Measurements from ENCODE around the gene CDV3.
A peak's percentile ranks its signal among the peaks of the same experiment; 100 is the strongest.

CDV3 gene

DNA sequence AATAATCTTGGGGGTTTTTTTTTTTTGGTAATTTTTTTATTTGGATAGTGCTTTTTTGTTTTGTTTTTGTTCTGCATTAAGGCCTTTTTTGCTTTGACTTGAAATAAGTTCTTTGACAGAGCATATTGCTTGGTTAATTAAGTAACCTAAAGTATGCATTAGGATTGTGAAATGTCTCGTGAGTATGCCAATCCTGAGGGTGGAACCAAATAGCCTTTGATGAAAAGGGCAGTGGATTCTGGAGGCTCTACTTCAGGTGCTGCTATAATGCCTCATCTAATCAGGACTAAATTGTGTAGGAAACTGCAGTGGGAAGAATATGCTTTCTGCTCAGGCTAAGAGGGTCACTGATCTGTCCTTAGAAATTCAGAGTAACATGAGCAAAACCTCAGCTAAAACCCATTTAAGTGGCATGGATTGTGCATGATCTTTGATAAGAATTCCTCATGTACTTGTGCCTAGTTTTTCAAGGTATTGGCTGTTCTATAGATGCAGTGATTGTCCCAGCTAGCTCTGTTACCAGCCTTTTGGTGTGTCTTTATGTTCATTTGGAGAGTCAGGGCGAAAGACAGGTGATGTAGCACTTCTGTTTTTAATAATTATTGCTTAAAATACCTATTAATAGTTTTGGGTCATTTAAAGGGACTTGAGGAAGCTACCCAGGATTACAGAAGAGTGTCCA lies 15.4 kb downstream of the CDV3 start:
- Histone ChIP-seq H2AFZ (ENCODE audit: insufficient read depth, low read length, poor library complexity) (no peak overlapping the region), H3K4ac (ENCODE audit: low read depth, low read length) (no peak overlapping the region), H3K18ac (ENCODE audit: low read length) (no peak overlapping the region), H3K27me3 (ENCODE audit: insufficient read depth, low read length) (no peaks in the 10 kb centered on the region), H4K12ac (ENCODE audit: low read depth, low read length) (no peak overlapping the region), H2BK120ac (ENCODE audit: insufficient read depth, low read length, poor library complexity) (no peak overlapping the region), H2AK5ac (ENCODE audit: low read length) (no peak overlapping the region), H3K36me3 (ENCODE audit: control insufficient read depth in 1 of 2, insufficient read depth in 2 of 2, low read length in 2 of 2) (peaks cover 20 to 32% of the 10 kb centered on the region in 2 experiments), H3K9ac (ENCODE audit: low read length) (no peak overlapping the region), H3K4me2 (ENCODE audit: low read length) (no peak overlapping the region), H3K27ac (ENCODE audit: low read depth, low read length) (peak overlapping the region; percentile 14), H3K4me1 (ENCODE audit: control insufficient read depth in 1 of 2, insufficient read depth in 2 of 2, low read length in 2 of 2) (peaks cover 0 to 3% of the 10 kb centered on the region in 2 experiments), H4K91ac (ENCODE audit: low read depth, low read length) (no peak overlapping the region), H3K23ac (ENCODE audit: low read length) (no peak overlapping the region), H3K14ac (ENCODE audit: low read length) (no peak overlapping the region), H2BK12ac (ENCODE audit: low read length) (no peak overlapping the region), H4K8ac (ENCODE audit: low read depth, low read length) (no peak overlapping the region), H3K9me3 (ENCODE audit: insufficient read depth, low read depth, low read length) (no peaks in the 10 kb centered on the region), H3K79me2 (ENCODE audit: control insufficient read depth, insufficient read depth, low read length, poor library complexity) (no peaks in the 10 kb centered on the region), H3K4me3 (ENCODE audit: low read depth, low read length) (no peak overlapping the region), H3K79me1 (ENCODE audit: low read length) (no peaks in the 10 kb centered on the region), H2BK5ac (ENCODE audit: low read depth, low read length, poor library complexity) (no peak overlapping the region)
- WGBS (ENCODE audit: extremely low coverage, insufficient coverage, insufficient read length): no CpG with 5 or more reads among the region's 2 CpGs
- DNase-seq: peak in 1 of 2 donors; percentile 27

DNA sequence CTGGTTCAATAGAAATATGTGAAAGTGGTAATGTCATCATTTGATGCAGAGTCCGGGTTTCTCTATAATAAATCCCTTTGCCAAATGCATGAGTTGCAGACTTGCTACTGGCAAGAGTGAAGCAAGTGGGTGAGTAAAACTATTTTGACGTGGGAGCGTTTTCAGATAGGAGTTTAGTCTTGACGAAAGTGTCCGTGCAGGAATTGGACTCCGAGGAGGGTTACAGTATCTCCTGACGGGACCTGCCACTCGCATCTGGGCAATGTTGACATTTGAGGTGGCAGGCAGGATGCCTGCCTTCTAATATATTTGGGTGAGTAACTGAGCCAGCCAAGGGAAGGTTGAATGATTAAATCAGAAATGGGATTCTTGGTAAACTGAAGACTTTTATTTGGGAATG lies 16.0 kb downstream of the CDV3 start:
- Histone ChIP-seq H3K9me3 (ENCODE audit: insufficient read depth, low read depth, low read length) (no peaks in the 10 kb centered on the region), H4K12ac (ENCODE audit: low read depth, low read length) (no peak overlapping the region), H3K79me2 (ENCODE audit: control insufficient read depth, insufficient read depth, low read length, poor library complexity) (no peaks in the 10 kb centered on the region), H2BK12ac (ENCODE audit: low read length) (no peak overlapping the region), H2AFZ (ENCODE audit: insufficient read depth, low read length, poor library complexity) (no peak overlapping the region), H2AK5ac (ENCODE audit: low read length) (no peak overlapping the region), H4K8ac (ENCODE audit: low read depth, low read length) (no peak overlapping the region), H3K14ac (ENCODE audit: low read length) (no peak overlapping the region), H3K79me1 (ENCODE audit: low read length) (no peaks in the 10 kb centered on the region), H3K4me3 (ENCODE audit: low read depth, low read length) (no peak overlapping the region), H3K18ac (ENCODE audit: low read length) (no peak overlapping the region), H3K23ac (ENCODE audit: low read length) (no peak overlapping the region), H2BK5ac (ENCODE audit: low read depth, low read length, poor library complexity) (no peak overlapping the region), H3K4ac (ENCODE audit: low read depth, low read length) (no peak overlapping the region), H3K36me3 (ENCODE audit: control insufficient read depth in 1 of 2, insufficient read depth in 2 of 2, low read length in 2 of 2) (peaks cover 20 to 31% of the 10 kb centered on the region in 2 experiments), H3K4me1 (ENCODE audit: control insufficient read depth in 1 of 2, insufficient read depth in 2 of 2, low read length in 2 of 2) (peaks cover 0 to 3% of the 10 kb centered on the region in 2 experiments), H3K9ac (ENCODE audit: low read length) (no peak overlapping the region), H3K27me3 (ENCODE audit: insufficient read depth, low read length) (no peaks in the 10 kb centered on the region), H3K27ac (ENCODE audit: low read depth, low read length) (no peak overlapping the region), H2BK120ac (ENCODE audit: insufficient read depth, low read length, poor library complexity) (no peak overlapping the region), H4K91ac (ENCODE audit: low read depth, low read length) (no peak overlapping the region), H3K4me2 (ENCODE audit: low read length) (no peak overlapping the region)
- WGBS (ENCODE audit: extremely low coverage, insufficient coverage, insufficient read length): no CpG with 5 or more reads among the region's 8 CpGs
- DNase-seq: no peak

DNA sequence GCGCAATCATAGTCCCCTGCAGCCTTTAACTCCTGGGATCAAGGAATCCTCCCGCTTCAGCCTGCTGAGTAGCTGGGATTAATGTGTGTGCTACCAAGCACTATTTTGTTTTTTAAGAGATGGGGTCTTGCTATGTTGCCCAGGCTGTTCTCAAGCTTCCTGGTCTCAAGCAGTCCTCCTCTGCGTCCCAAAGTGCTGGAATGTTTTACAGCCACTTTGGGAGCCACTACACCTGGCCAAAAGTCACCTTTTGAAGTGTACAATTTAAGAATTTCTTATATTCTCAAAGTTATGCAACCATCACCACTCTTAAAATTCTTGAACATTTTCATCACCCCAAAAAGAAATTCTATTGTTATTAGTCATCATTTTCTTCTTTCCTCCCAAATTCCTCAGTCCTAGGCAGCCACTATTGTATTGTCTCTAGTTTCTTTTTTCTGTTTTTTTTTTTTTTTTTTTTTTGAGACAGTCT lies 17.8 kb downstream of the CDV3 start:
- no peaks in the 10 kb centered on the region for H3K9me3 ChIP-seq (ENCODE audit: insufficient read depth, low read depth, low read length)
- H4K8ac ChIP-seq (ENCODE audit: low read depth, low read length): no peak overlapping the region
- no peak overlapping the region for H3K4ac ChIP-seq (ENCODE audit: low read depth, low read length)
- H3K9ac ChIP-seq (ENCODE audit: low read length): no peak overlapping the region
- no peaks in the 10 kb centered on the region for H3K79me1 ChIP-seq (ENCODE audit: low read length)
- no peaks in the 10 kb centered on the region for H3K27me3 ChIP-seq (ENCODE audit: insufficient read depth, low read length)
- H2BK5ac ChIP-seq (ENCODE audit: low read depth, low read length, poor library complexity): no peak overlapping the region
- no peak overlapping the region for H3K4me2 ChIP-seq (ENCODE audit: low read length)
- H2AK5ac ChIP-seq (ENCODE audit: low read length): no peak overlapping the region
- H3K14ac ChIP-seq (ENCODE audit: low read length): no peak overlapping the region
- H3K36me3 ChIP-seq (ENCODE audit: control insufficient read depth in 1 of 2, insufficient read depth in 2 of 2, low read length in 2 of 2): peaks cover 8 to 18% of the 10 kb centered on the region in 2 experiments
- H3K4me3 ChIP-seq (ENCODE audit: low read depth, low read length): no peak overlapping the region
- no peak overlapping the region for H2BK12ac ChIP-seq (ENCODE audit: low read length)
- peak overlapping the region; percentile 30 for H4K12ac ChIP-seq (ENCODE audit: low read depth, low read length)
- no peak overlapping the region for H3K23ac ChIP-seq (ENCODE audit: low read length)
- H2AFZ ChIP-seq (ENCODE audit: insufficient read depth, low read length, poor library complexity): no peak overlapping the region
- peak; percentile 53 to 92 for DNase-seq
- H3K27ac ChIP-seq (ENCODE audit: low read depth, low read length): peak overlapping the region; percentile 21
- H2BK120ac ChIP-seq (ENCODE audit: insufficient read depth, low read length, poor library complexity): no peak overlapping the region
- no CpG with 5 or more reads among the region's 3 CpGs for WGBS (ENCODE audit: extremely low coverage, insufficient coverage, insufficient read length)
- H4K91ac ChIP-seq (ENCODE audit: low read depth, low read length): no peak overlapping the region
- no peaks in the 10 kb centered on the region for H3K79me2 ChIP-seq (ENCODE audit: control insufficient read depth, insufficient read depth, low read length, poor library complexity)
- H3K18ac ChIP-seq (ENCODE audit: low read length): no peak overlapping the region
- H3K4me1 ChIP-seq (ENCODE audit: control insufficient read depth in 1 of 2, insufficient read depth in 2 of 2, low read length in 2 of 2): peaks cover 0 to 5% of the 10 kb centered on the region in 2 experiments

DNA sequence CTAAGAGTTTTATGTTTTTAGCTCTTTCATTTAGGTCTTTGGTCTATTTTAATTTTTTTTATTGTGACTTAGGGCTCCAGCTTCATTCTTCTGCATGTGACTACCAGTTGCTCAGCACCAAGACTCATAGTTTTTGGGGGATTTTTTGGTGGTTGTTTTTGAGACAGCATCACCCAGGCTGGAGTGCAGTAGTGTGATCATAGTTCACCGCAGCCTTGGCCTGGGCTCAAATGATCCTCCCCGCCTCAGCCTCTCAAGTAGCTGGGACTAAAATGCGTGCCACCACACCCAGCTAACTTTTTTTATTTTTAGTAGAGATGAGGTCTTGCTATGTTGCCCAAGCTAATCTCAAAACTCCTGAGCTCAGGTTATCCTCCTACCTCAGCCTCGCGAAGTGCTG lies 19.4 kb downstream of the CDV3 start:
- H3K4me3 ChIP-seq (ENCODE audit: low read depth, low read length): no peak overlapping the region
- no peak overlapping the region for H3K27ac ChIP-seq (ENCODE audit: low read depth, low read length)
- no peaks in the 10 kb centered on the region for H3K9me3 ChIP-seq (ENCODE audit: insufficient read depth, low read depth, low read length)
- H3K14ac ChIP-seq (ENCODE audit: low read length): no peak overlapping the region
- no peaks in the 10 kb centered on the region for H3K27me3 ChIP-seq (ENCODE audit: insufficient read depth, low read length)
- no peak overlapping the region for H2AK5ac ChIP-seq (ENCODE audit: low read length)
- H2BK12ac ChIP-seq (ENCODE audit: low read length): no peak overlapping the region
- H3K4ac ChIP-seq (ENCODE audit: low read depth, low read length): no peak overlapping the region
- H4K8ac ChIP-seq (ENCODE audit: low read depth, low read length): no peak overlapping the region
- no peaks in the 10 kb centered on the region for H3K79me2 ChIP-seq (ENCODE audit: control insufficient read depth, insufficient read depth, low read length, poor library complexity)
- H4K91ac ChIP-seq (ENCODE audit: low read depth, low read length): peak overlapping the region; percentile 6
- no CpG with 5 or more reads among the region's 5 CpGs for WGBS (ENCODE audit: extremely low coverage, insufficient coverage, insufficient read length)
- H3K9ac ChIP-seq (ENCODE audit: low read length): no peak overlapping the region
- H3K4me1 ChIP-seq (ENCODE audit: control insufficient read depth in 1 of 2, insufficient read depth in 2 of 2, low read length in 2 of 2): peaks cover 3 to 9% of the 10 kb centered on the region in 2 experiments
- no peak overlapping the region for H2AFZ ChIP-seq (ENCODE audit: insufficient read depth, low read length, poor library complexity)
- H2BK5ac ChIP-seq (ENCODE audit: low read depth, low read length, poor library complexity): no peak overlapping the region
- peaks cover 4 to 12% of the 10 kb centered on the region in 2 experiments for H3K36me3 ChIP-seq (ENCODE audit: control insufficient read depth in 1 of 2, insufficient read depth in 2 of 2, low read length in 2 of 2)
- H3K79me1 ChIP-seq (ENCODE audit: low read length): no peaks in the 10 kb centered on the region
- H3K4me2 ChIP-seq (ENCODE audit: low read length): no peak overlapping the region
- peak overlapping the region; percentile 60 for H2BK120ac ChIP-seq (ENCODE audit: insufficient read depth, low read length, poor library complexity)
- no peak overlapping the region for H3K18ac ChIP-seq (ENCODE audit: low read length)
- no peak overlapping the region for H3K23ac ChIP-seq (ENCODE audit: low read length)
- DNase-seq: peak in 1 of 2 donors; percentile 18
- H4K12ac ChIP-seq (ENCODE audit: low read depth, low read length): no peak overlapping the region
